B cell (primary cell): Measurements from ENCODE around the gene DGAT2.

Source experiments
- CTCF ChIP-seq: fragments of 200-600 bp; IDR thresholded peaks from one replicate; pipeline ENCODE4 v1.8.0; 2022; ENCODE audit warnings: antibody characterized with exemption, mild to moderate bottlenecking
- EZH2 ChIP-seq: IDR thresholded peaks from 2 replicates; pipeline ENCODE4 v1.6.1; 2012; ENCODE audit warnings: borderline replicate concordance, low read depth, mild to moderate bottlenecking, moderate library complexity, low read length; ENCODE audit not compliant: insufficient read depth, poor library complexity, severe bottlenecking

- TF ChIP-seq CTCF (no peak), EZH2 (no peak)
Measured at GRCh38 chr11:75740681-75741080, 27.9 kb upstream of the DGAT2 start.
